Mammary microvascular endothelial cell (primary cell): ENCODE results near the gene PP2D1. TPM values are rescaled to one million over a fixed set of nuclear protein-coding genes. Genes with fewer than 3 reads are reported as not detected.

Experiments used
- total RNA-seq: library from RNA; depleted of rRNA; stranded (reverse); fragments of >200 nt; gene quantifications from 2 replicates; pipeline ENCODE4 v1.2.3, GENCODE V29; 2015

Gene PP2D1
- not detected in 2 replicates for total RNA-seq

GRCh38 chr3:20012164-20012563 lies at the start of gene PP2D1:
TSS of gene PP2D1 (minus strand) at chr3:20012264. CDS start at chr3:20012072, 192 bp downstream.

GRCh38 chr3:20039765-20040547 lies 27.9 kb upstream of the PP2D1 start, which contains the start of gene KAT2B:
TSS of gene KAT2B (plus strand) at chr3:20040446. CDS start at chr3:20040478, 32 bp downstream.

GRCh38 chr3:19946832-19947548 lies 65.1 kb downstream of the PP2D1 start, which contains the start of gene RAB5A:
TSS of gene RAB5A (plus strand) at chr3:19947097. CDS start at chr3:19950899, 3,802 bp downstream.

Other genes with a start within 250 kb of the PP2D1 start
- 0.25 TPM in 1 of 2 replicates, not detected in the other for gene EFHB, start 78.0 kb downstream of the PP2D1 start, total RNA-seq
- 53.8 and 57.0 TPM in 2 replicates for gene RAB5A, start 65.2 kb downstream of the PP2D1 start, total RNA-seq
- gene KAT2B, start 28.2 kb upstream of the PP2D1 start, total RNA-seq, result 7.2 and 8.8 TPM in 2 replicates
- gene SGO1, start 173.9 kb upstream of the PP2D1 start, total RNA-seq, result 11.8 and 11.9 TPM in 2 replicates